SH-SY5Y (cell line): ENCODE data around the gene NPEPL1.

Experiments
- GATA2 ChIP-seq: IDR thresholded peaks from 2 replicates; pipeline ENCODE4 v1.6.1; 2011; ENCODE audit warnings: mild to moderate bottlenecking, low read depth, low read length
- GATA3 ChIP-seq: IDR thresholded peaks from 2 replicates; pipeline ENCODE4 v1.6.1; 2011; ENCODE audit warnings: low read depth, mild to moderate bottlenecking, low read length, moderate library complexity

DNA sequence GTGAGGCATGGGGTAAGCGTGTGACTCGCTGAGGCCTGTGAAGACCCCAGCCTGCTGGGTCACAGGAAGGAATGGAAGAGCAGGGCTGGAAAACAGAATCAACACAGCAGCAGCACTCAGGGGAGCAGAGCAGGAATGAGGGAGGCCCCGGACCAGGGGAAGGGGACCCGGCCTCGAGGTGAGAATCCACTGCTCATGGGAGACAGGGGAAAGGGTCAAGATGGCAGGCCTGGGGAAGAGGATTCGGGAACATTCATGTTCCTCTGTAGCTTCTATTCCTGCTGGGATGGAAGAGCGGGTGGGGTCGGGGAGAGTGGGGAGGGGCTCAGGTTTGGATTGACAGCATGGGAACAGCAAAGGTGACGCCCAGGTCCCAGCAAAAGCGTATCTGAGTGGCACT lies 59.4 kb downstream of the NPEPL1 start:
- no peak for TF ChIP-seq GATA2
- no peak for TF ChIP-seq GATA3
